Astrocyte of the cerebellum (primary cell): Measurements from ENCODE around the gene ROM1.
A peak's percentile ranks its signal among the peaks of the same experiment; 100 is the strongest.
"Not testable (repeated sequence)": the region's sequence is repeated elsewhere in the genome, so short reads cannot be mapped to it uniquely, and the experiment has no call there.

Source experiments
- DNase-seq: peaks from one replicate; pipeline ENCODE4 v3.0.0-alpha.2; 2011; ENCODE audit warnings: low read depth
- H3K4me3 ChIP-seq: 2 replicates; pipeline ENCODE4 v1.5.1; 2011; ENCODE audit warnings: mild to moderate bottlenecking, low read depth, low read length, moderate library complexity
- CTCF ChIP-seq: IDR thresholded peaks from 2 replicates; pipeline ENCODE4 v1.5.1; 2012; ENCODE audit warnings: low read length, low read depth, moderate library complexity, mild to moderate bottlenecking; ENCODE audit errors: missing control alignments
- in situ Hi-C: cut with HindIII; loops from 2 replicates; pipeline ENCODE4 v1.10.0; 2017; ENCODE audit warnings: low sequenced_read_pairs

The ROM1 gene

DNA sequence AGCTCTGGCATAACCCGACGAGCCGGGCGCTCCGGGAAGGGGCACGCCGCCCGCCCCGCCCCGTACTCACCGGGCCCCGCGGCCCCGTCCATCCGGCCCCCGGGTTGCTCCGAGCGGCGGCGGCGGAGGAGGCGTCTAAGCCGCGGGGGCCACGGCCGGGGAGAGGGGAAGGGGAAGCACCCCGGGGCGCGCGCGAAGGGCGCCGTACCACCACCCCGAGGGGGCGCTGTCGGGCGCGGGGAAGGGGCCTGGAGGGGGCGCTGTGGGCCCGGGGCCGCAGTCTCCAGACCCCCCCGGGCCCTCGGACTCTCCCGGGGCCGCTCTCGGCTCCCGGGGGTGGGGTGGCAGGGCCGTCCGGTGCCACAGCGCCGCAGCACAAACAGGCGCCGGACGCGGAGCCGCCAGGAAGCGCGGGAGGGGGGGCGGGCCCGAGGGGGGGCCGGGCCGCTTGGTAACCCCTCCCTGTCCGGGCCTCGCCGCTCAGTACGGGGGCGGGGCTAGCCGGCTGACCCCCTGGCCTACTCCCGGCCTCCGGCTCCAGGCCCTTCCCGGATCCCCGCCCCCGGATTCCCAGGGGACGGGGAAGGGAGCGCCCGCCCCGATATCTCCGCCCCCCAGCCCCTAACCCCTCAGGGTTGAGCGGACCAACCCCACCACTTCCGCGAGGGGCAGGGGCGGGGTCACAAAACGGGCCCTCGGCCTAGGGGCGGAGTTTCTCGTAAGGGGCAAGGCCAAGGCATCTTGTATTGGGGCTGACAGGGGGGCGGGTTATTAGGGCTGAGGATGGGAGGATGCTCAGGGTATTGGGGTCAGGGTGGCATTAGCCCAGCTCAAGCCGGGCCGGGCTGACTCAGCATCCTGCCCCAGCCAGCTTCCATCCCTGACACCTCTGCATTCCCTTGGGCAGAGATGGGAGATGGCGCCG, at the start of gene ROM1, which contains the start of gene EML3:
Gene ROM1, plus strand, starts transcription at position 892 of the 925 bp plus-strand sequence. Its CDS starts 25 bp downstream, at position 917.
Gene EML3, minus strand, starts transcription at position 410 of the 925 bp plus-strand sequence. Its CDS starts 318 bp downstream, at position 92.
- in situ Hi-C loops: no loop called here
- peak within 1 kb of the TSS; percentile 74 for H3K4me3 ChIP-seq
- TF ChIP-seq CTCF: peak; percentile 78
- DNase-seq: peak; percentile 29

DNA sequence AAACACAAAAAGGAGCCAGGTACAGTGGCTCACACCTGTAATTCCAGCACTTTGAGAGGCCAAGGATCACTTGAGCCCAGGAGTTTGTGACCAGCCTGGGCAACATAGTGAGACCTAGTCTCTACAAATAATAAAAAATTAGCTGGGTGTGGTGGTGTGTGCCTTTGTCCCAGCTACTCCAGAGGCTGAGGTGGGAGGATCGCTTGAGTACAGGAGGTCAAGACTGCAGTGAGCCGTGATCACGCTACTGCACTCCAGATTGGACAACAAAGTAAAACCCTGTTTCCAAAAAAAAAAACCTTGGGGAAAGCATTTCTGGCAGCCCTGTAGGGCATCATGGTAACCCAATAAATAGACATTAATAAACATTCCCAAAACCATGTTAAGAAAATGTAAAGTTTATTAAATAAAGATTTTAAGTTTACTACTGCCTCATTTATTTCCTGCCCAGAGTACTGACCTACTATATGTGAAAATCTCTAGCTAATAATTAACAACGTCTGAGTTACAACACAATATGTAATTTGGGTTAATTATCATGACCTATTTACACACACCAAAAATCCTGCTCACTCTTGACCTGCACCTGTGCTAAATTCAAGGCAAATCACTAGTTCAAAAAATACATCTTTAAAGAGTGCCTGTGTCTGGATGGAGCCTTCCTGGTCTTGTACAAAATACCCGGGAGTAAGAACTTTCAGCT, 47.8 kb upstream of the ROM1 start:
- in situ Hi-C loops: no loop called here
- no peak overlapping the region for H3K4me3 ChIP-seq
- no peak for TF ChIP-seq CTCF
- DNase-seq: no peak

DNA sequence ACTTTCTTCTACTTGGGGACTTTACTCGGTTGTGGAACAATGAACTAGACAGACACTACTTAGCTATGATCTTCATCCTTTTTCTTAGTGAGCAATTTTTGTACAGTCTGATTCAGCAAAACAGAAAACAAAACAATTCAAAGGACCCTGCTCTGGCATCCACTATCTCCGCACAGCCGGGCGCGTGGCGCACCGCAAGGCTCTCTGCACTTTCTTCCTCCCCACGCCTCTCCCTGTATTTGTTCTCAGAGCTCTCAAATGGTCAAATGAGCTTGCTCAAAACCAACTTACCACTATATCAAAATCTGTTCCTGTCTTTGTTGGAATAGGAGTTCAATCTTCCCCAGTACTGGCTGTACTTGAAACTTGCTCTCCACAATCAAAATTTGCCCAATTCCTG, 46.8 kb upstream of the ROM1 start:
- DNase-seq: no peak
- no peak for TF ChIP-seq CTCF
- in situ Hi-C loops: no loop called here
- H3K4me3 ChIP-seq: no peak overlapping the region

DNA sequence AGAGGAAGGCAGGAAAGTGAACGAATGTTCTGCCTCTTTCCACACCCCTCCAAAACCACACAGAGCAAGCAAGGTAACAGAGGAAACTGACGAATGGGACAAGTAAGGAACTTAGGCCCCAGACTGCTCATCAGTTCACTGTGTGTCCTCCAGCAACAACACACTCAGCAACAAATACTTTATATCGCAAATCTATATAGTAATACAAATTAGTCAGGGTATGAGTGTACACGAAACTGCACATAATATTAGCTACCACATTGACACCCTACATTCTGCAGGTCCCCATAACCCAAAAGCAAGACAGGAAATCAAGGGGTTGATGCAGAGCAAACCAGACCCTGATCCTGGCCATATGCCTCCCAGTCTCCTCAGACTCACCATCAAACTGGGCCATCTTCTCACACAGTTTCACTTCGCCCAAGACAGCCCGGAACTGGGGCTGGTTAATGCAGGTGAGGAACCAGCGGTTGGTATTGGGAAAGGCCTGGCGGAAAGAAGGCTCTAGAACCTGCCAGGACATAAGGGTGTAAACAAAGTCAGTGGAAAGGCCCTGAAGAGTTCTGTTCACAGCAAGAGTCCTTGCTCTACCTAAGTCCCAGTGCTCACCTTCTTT, 45.9 kb upstream of the ROM1 start:
- in situ Hi-C loops: no loop called here
- no peak for TF ChIP-seq CTCF
- no peak overlapping the region for H3K4me3 ChIP-seq
- no peak for DNase-seq

DNA sequence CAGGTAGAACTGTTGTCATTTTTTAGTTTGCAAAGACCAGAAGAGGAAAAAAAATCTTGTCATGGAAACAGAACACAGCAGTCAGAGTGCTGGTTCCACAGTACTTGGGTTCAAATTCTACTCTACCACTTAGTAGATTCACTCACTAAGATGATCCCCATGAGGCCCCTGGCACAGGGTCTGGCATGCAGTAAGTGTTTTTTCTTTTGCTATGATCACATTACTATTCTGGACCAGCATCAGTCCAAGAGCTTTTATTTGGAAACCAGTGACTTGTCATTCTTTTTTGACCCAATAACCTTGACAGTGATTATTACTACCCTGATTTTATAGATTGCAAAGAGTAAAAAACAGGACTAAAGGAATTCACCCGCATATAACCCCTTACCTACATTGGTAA, 43.4 kb upstream of the ROM1 start:
- H3K4me3 ChIP-seq: no peak overlapping the region
- in situ Hi-C loops: loop anchor here (5.0 kb wide), 1 partner anchor 68 kb away; no protein-coding TSS in a partner anchor
- no peak for DNase-seq
- no peak for TF ChIP-seq CTCF

DNA sequence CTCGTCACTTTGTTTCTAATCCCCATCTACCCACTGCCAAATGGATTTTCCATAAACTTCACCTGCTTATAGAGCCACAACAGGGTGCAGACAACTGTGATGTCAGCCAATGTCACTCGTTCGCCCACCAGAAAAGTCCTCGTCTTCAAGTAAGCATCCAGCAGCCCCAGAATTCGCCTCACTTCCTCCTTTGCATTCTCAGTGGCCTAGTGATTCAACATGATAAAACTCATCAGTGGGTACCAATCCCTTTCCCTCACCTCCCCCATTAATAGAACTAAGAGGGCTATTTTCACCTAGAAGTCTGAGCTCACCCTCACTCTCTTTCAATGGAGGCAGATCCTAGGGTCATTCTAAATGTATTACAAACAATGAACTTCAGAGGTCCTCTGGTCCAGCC, 42.2 kb upstream of the ROM1 start:
- not testable (repeated sequence) for DNase-seq, H3K4me3 ChIP-seq
- in situ Hi-C loops: loop anchor here (5.0 kb wide), 1 partner anchor 66 kb away; no protein-coding TSS in a partner anchor

GRCh38 chr11:62571493-62571892, 41.6 kb upstream of the ROM1 start:
- in situ Hi-C loops: loop anchor here (5.0 kb wide), 1 partner anchor 66 kb away; no protein-coding TSS in a partner anchor
- not testable (repeated sequence) for H3K4me3 ChIP-seq, DNase-seq
